ENCODE measurements around the gene ZNF236. TPM values are rescaled to one million over a fixed set of nuclear protein-coding genes. Genes with fewer than 3 reads are reported as not detected.

The ZNF236 gene
- polyA plus RNA-seq, 1 donor from 2014 or later, result 7.7 TPM

- Histone ChIP-seq H3K36me3 (ENCODE audit: insufficient read depth, low read length) (peaks cover 5% of the 10 kb centered on the region), H3K27me3 (ENCODE audit: insufficient read depth, low read depth, low read length) (no peaks in the 10 kb centered on the region), H3K9ac (ENCODE audit: low read length) (no peak overlapping the region), H3K9me3 (ENCODE audit: low read length) (no peaks in the 10 kb centered on the region), H3K79me2 (replicated peaks; ENCODE audit: insufficient read depth, low read length) (no peaks in the 10 kb centered on the region), H3K4me3 (ENCODE audit: low read length) (no peak overlapping the region), H2AFZ (ENCODE audit: low read depth, low read length) (no peak overlapping the region), H3K27ac (ENCODE audit: low read length) (no peak overlapping the region), H3K4me2 (ENCODE audit: low read length) (no peak overlapping the region), H3K9me2 (ENCODE audit: insufficient read depth, low read length) (no peaks in the 10 kb centered on the region), H4K20me1 (ENCODE audit: insufficient read depth) (no peaks in the 10 kb centered on the region), H3F3A (ENCODE audit: insufficient read depth, low read length, poor library complexity, severe bottlenecking) (no peaks in the 10 kb centered on the region)
- TF ChIP-seq EZH2 (IDR thresholded peaks at IDR 0.05; ENCODE audit: borderline replicate concordance, insufficient read depth, low read length, poor library complexity, severe bottlenecking), result no peak
- TF ChIP-seq EP300 (conservative IDR thresholded peaks at IDR 0.05; ENCODE audit: poor library complexity, severe bottlenecking), result no peak
- no peak for TF ChIP-seq RAD21 (conservative IDR thresholded peaks at IDR 0.05)
- TF ChIP-seq POLR2AphosphoS5 (IDR thresholded peaks at IDR 0.05), result no peak
- TF ChIP-seq SMC3 (conservative IDR thresholded peaks at IDR 0.05; ENCODE audit: poor library complexity), result no peak
- TF ChIP-seq REST (IDR thresholded peaks at IDR 0.05; ENCODE audit: borderline replicate concordance), result no peak
- no peak for TF ChIP-seq TAF1 (IDR thresholded peaks at IDR 0.05; ENCODE audit: low read depth)
- TF ChIP-seq MXI1 (conservative IDR thresholded peaks at IDR 0.05; ENCODE audit: poor library complexity, severe bottlenecking), result no peak
- no peak for TF ChIP-seq CTCF (IDR thresholded peaks at IDR 0.05; ENCODE audit: poor library complexity, severe bottlenecking)
Observed at GRCh38 chr18:76953583-76954233, 131.4 kb downstream of the ZNF236 start.

GRCh38 chr18:76955524-76956170, 133.3 kb downstream of the ZNF236 start:
- Histone ChIP-seq H3K9ac (ENCODE audit: low read length) (no peak overlapping the region), H3K27me3 (ENCODE audit: insufficient read depth, low read depth, low read length) (no peaks in the 10 kb centered on the region), H3K4me3 (ENCODE audit: low read length) (no peak overlapping the region), H3K9me3 (ENCODE audit: low read length) (no peaks in the 10 kb centered on the region), H3K79me2 (replicated peaks; ENCODE audit: insufficient read depth, low read length) (no peaks in the 10 kb centered on the region), H2AFZ (ENCODE audit: low read depth, low read length) (no peak overlapping the region), H3K36me3 (ENCODE audit: insufficient read depth, low read length) (peaks cover 5% of the 10 kb centered on the region), H3K4me2 (ENCODE audit: low read length) (no peak overlapping the region), H3K9me2 (ENCODE audit: insufficient read depth, low read length) (no peaks in the 10 kb centered on the region), H3F3A (ENCODE audit: insufficient read depth, low read length, poor library complexity, severe bottlenecking) (no peaks in the 10 kb centered on the region), H3K27ac (ENCODE audit: low read length) (no peak overlapping the region), H4K20me1 (ENCODE audit: insufficient read depth) (no peaks in the 10 kb centered on the region)
- no peak for TF ChIP-seq EP300 (conservative IDR thresholded peaks at IDR 0.05; ENCODE audit: poor library complexity, severe bottlenecking)
- no peak for TF ChIP-seq POLR2AphosphoS5 (IDR thresholded peaks at IDR 0.05)
- TF ChIP-seq TAF1 (IDR thresholded peaks at IDR 0.05; ENCODE audit: low read depth), result no peak
- TF ChIP-seq SMC3 (conservative IDR thresholded peaks at IDR 0.05; ENCODE audit: poor library complexity), result no peak
- no peak for TF ChIP-seq REST (IDR thresholded peaks at IDR 0.05; ENCODE audit: borderline replicate concordance)
- TF ChIP-seq RAD21 (conservative IDR thresholded peaks at IDR 0.05), result no peak
- no peak for TF ChIP-seq MXI1 (conservative IDR thresholded peaks at IDR 0.05; ENCODE audit: poor library complexity, severe bottlenecking)
- no peak for TF ChIP-seq EZH2 (IDR thresholded peaks at IDR 0.05; ENCODE audit: borderline replicate concordance, insufficient read depth, low read length, poor library complexity, severe bottlenecking)
- TF ChIP-seq CTCF (IDR thresholded peaks at IDR 0.05; ENCODE audit: poor library complexity, severe bottlenecking), result no peak

Data from neural cell (in vitro differentiated cells).